ENCODE results near the gene TNFSF15. TPM values are rescaled to one million over a fixed set of nuclear protein-coding genes. Genes with fewer than 3 reads are reported as not detected.

The TNFSF15 gene
- total RNA-seq (2021; ENCODE audit: unreplicated experiment): 0.03 TPM
- not detected for polyA plus RNA-seq (2012; ENCODE audit: insufficient read length)
- percentile 13 among the genes with signal in this experiment for Bru-seq, nascent RNA
- BruChase-seq, experiment 1, labeled RNA remaining after a 2-hour chase: percentile 15 among the genes with signal in this experiment
- percentile 5 among the genes with signal in this experiment for BruChase-seq, experiment 2, labeled RNA remaining after a 6-hour chase
- long read RNA-seq: 0 reads

- Histone ChIP-seq H3K36me3 (ENCODE audit: control insufficient read depth, insufficient read depth, low read length) (no peaks in the 10 kb centered on the region), H3K4me3 (ENCODE audit: low read depth in 2 of 2, low read length in 2 of 2) (no peak within 1 kb of the TSS), H3K9me3 (ENCODE audit: control insufficient read depth, insufficient read depth, low read depth, low read length) (no peaks in the 10 kb centered on the region), H3K27ac (ENCODE audit: low read length) (no peak within 1 kb of the TSS), H3K27me3 (ENCODE audit: control insufficient read depth, insufficient read depth, low read length) (no peaks in the 10 kb centered on the region), H3K4me1 (ENCODE audit: control insufficient read depth, insufficient read depth, low read length) (no peaks in the 10 kb centered on the region)
- no TSS peak for BruUV-seq (replicated peaks)
- POLR2A ChIA-PET: no interaction called here
- intact Hi-C loops (cut with micrococcal nuclease; ENCODE audit: unreplicated experiment) (no loop called here), in situ Hi-C loops (cut with HindIII; ENCODE audit: low pct_unique_long_range_greater_than_20kb, low sequenced_read_pairs) (no loop called here)
- CTCF ChIA-PET: no interaction called here
- DNase-seq (ENCODE audit: low read depth, low spot score) (no peak), ATAC-seq (peak; percentile 56; the same call in 1 of the 2 replicates)
- TF ChIP-seq REST (IDR thresholded peaks at IDR 0.05; ENCODE audit: insufficient read depth in 1 of 2, low read depth in 2 of 2, low read length in 1 of 2): no peak
- no peak for TF ChIP-seq POLR2AphosphoS5 (IDR thresholded peaks at IDR 0.05; ENCODE audit: low read depth, low read length)
- TF ChIP-seq CTCF (IDR thresholded peaks at IDR 0.05): no peak
- TF ChIP-seq TCF7L2 (IDR thresholded peaks at IDR 0.05; ENCODE audit: low read depth, low read length): no peak
- TF ChIP-seq SIN3A (IDR thresholded peaks at IDR 0.05; ENCODE audit: borderline replicate concordance, insufficient read depth, low read depth, low read length): no peak
These were observed at the start of gene TNFSF15 for GRCh38 chr9:114805670-114806525. TSS of gene TNFSF15 (minus strand) at chr9:114806039. CDS start at chr9:114806012, 27 bp downstream.

- in situ Hi-C loops (cut with HindIII; ENCODE audit: low pct_unique_long_range_greater_than_20kb, low sequenced_read_pairs) (no loop called here), intact Hi-C loops (cut with micrococcal nuclease; ENCODE audit: unreplicated experiment) (no loop called here)
- Histone ChIP-seq H3K4me1 (ENCODE audit: control insufficient read depth, insufficient read depth, low read length) (no peaks in the 10 kb centered on the region), H3K9me3 (ENCODE audit: control insufficient read depth, insufficient read depth, low read depth, low read length) (no peaks in the 10 kb centered on the region), H3K4me3 (ENCODE audit: low read depth in 2 of 2, low read length in 2 of 2) (no peak overlapping the region), H3K36me3 (ENCODE audit: control insufficient read depth, insufficient read depth, low read length) (no peaks in the 10 kb centered on the region), H3K27me3 (ENCODE audit: control insufficient read depth, insufficient read depth, low read length) (no peaks in the 10 kb centered on the region), H3K27ac (ENCODE audit: low read length) (no peak overlapping the region)
- no peak for TF ChIP-seq TCF7L2 (IDR thresholded peaks at IDR 0.05; ENCODE audit: low read depth, low read length)
- TF ChIP-seq POLR2AphosphoS5 (IDR thresholded peaks at IDR 0.05; ENCODE audit: low read depth, low read length): no peak
- no peak for TF ChIP-seq SIN3A (IDR thresholded peaks at IDR 0.05; ENCODE audit: borderline replicate concordance, insufficient read depth, low read depth, low read length)
- no peak for TF ChIP-seq REST (IDR thresholded peaks at IDR 0.05; ENCODE audit: insufficient read depth in 1 of 2, low read depth in 2 of 2, low read length in 1 of 2)
- TF ChIP-seq CTCF (IDR thresholded peaks at IDR 0.05): no peak
- DNase-seq (ENCODE audit: low read depth, low spot score) (no peak), ATAC-seq (no peak)
- POLR2A ChIA-PET: no interaction called here
- CTCF ChIA-PET: no interaction called here
- no TSS peak for BruUV-seq (replicated peaks)
These were observed 49.6 kb upstream of the TNFSF15 start for GRCh38 chr9:114855488-114855887.

All from Panc1 (cell line).